Loucy (cell line): ENCODE results near the gene SAMD7.

ENCODE experiments used
- H2AFZ ChIP-seq: fragments of 200-600 bp; sonication (generic); 2 replicates; pipeline ENCODE4 v1.6.0; 2016; ENCODE audit warnings: antibody characterized with exemption, mild to moderate bottlenecking, low read length, moderate library complexity
- H3F3A ChIP-seq: fragments of 200-600 bp; 2 replicates; pipeline ENCODE4 v1.6.0; 2016; ENCODE audit warnings: antibody characterized with exemption, low read depth, mild to moderate bottlenecking
- H3K27me3 ChIP-seq: fragments of 200-600 bp; sonication (generic); 2 replicates; pipeline ENCODE4 v1.6.1; 2014; ENCODE audit warnings: low read length, mild to moderate bottlenecking; ENCODE audit not compliant: insufficient read depth, poor library complexity, severe bottlenecking
- H3K36me3 ChIP-seq: fragments of 200-600 bp; sonication (generic); 2 replicates; pipeline ENCODE4 v1.6.1; 2016; ENCODE audit warnings: low read length; ENCODE audit not compliant: insufficient read depth
- H3K4me1 ChIP-seq: fragments of 200-600 bp; sonication (generic); 2 replicates; pipeline ENCODE4 v1.5.1; 2014; ENCODE audit warnings: low read length, mild to moderate bottlenecking; ENCODE audit not compliant: insufficient read depth, poor library complexity, severe bottlenecking
- H3K4me2 ChIP-seq: fragments of 200-600 bp; sonication (generic); 2 replicates; pipeline ENCODE4 v1.6.0; 2014; ENCODE audit warnings: antibody characterized with exemption, low read length, low read depth, mild to moderate bottlenecking; ENCODE audit not compliant: poor library complexity, severe bottlenecking
- H3K4me3 ChIP-seq: fragments of 200-600 bp; sonication (generic); 2 replicates; pipeline ENCODE4 v1.5.1; 2014; ENCODE audit warnings: low read length, mild to moderate bottlenecking, mixed read lengths; ENCODE audit not compliant: poor library complexity, severe bottlenecking
- H3K79me2 ChIP-seq: fragments of 200-600 bp; sonication (generic); 2 replicates; pipeline ENCODE4 v1.6.1; 2014; ENCODE audit warnings: low read length; ENCODE audit not compliant: insufficient read depth
- H3K9ac ChIP-seq: fragments of 200-600 bp; sonication (generic); 2 replicates; pipeline ENCODE4 v1.6.0; 2014; ENCODE audit warnings: mild to moderate bottlenecking, low read depth, low read length, moderate library complexity; ENCODE audit not compliant: poor library complexity, severe bottlenecking
- H3K9me2 ChIP-seq: fragments of 200-600 bp; sonication (generic); replicated peaks from 2 replicates; pipeline ENCODE4 v1.6.1; 2016; ENCODE audit warnings: low read depth, low read length, mixed read lengths
- H3K9me3 ChIP-seq: fragments of 200-600 bp; sonication (generic); 2 replicates; pipeline ENCODE4 v1.6.1; 2014; ENCODE audit warnings: mild to moderate bottlenecking, antibody characterized with exemption, low read length, low read depth; ENCODE audit not compliant: insufficient read depth
- H4K20me1 ChIP-seq: fragments of 200-600 bp; sonication (generic); 2 replicates; pipeline ENCODE4 v1.6.0; 2014; ENCODE audit warnings: antibody characterized with exemption, low read length, mild to moderate bottlenecking; ENCODE audit not compliant: insufficient read depth, poor library complexity, severe bottlenecking
- EZH2phosphoT487 ChIP-seq: fragments of 200-600 bp; IDR thresholded peaks from 2 replicates; pipeline ENCODE4 v1.6.1; 2018; ENCODE audit warnings: antibody characterized with exemption, mild to moderate bottlenecking, moderate library complexity, borderline replicate concordance
- TF ChIP-seq, protein P1 (sequence below): fragments of 200-600 bp; sonication (generic); conservative IDR thresholded peaks from 2 replicates; pipeline ENCODE4 v1.5.1; 2014; ENCODE audit warnings: mild to moderate bottlenecking, antibody characterized with exemption, low read length

Gene SAMD7

DNA sequence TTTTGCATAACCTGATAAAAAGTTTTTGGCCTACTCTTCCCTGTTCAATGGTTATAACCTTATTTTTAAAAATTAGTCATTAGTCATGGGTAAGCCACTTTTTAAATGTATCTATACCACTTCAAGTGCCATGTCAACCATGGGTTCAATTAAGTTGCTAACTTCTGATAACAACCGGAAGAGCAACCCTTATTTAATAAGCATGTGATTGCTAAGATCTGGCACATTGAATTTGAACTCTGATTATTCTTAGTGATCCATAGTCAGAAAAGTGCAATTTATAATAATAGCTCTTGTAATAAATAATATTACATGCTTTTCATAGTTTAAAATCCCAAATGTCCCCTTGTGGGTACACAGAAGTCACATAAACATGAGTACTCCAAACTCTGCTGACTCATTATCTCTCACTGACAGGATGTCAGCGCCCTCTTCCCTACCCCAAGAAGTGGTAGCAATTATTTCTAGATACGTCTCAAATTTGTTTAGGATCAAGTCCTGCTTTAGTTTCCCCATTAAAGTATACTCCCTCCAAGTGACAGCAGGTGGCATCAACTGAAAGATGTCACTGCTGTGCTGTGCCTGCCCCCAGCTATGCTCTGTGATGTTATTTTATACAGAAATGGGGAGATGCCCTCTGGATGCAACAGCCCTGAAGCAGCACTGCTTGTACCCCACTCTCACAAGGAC is 18.6 kb downstream of the SAMD7 start:
- Histone ChIP-seq H3F3A (no peaks in the 10 kb centered on the region), H3K9me3 (no peaks in the 10 kb centered on the region), H3K4me3 (no peak overlapping the region), H3K79me2 (no peaks in the 10 kb centered on the region), H2AFZ (no peak overlapping the region), H3K36me3 (no peaks in the 10 kb centered on the region), H4K20me1 (no peaks in the 10 kb centered on the region), H3K27me3 (no peaks in the 10 kb centered on the region), H3K4me2 (no peak overlapping the region), H3K9me2 (no peaks in the 10 kb centered on the region), H3K4me1 (no peaks in the 10 kb centered on the region), H3K9ac (no peak overlapping the region)
- TF ChIP-seq, protein P1, sequence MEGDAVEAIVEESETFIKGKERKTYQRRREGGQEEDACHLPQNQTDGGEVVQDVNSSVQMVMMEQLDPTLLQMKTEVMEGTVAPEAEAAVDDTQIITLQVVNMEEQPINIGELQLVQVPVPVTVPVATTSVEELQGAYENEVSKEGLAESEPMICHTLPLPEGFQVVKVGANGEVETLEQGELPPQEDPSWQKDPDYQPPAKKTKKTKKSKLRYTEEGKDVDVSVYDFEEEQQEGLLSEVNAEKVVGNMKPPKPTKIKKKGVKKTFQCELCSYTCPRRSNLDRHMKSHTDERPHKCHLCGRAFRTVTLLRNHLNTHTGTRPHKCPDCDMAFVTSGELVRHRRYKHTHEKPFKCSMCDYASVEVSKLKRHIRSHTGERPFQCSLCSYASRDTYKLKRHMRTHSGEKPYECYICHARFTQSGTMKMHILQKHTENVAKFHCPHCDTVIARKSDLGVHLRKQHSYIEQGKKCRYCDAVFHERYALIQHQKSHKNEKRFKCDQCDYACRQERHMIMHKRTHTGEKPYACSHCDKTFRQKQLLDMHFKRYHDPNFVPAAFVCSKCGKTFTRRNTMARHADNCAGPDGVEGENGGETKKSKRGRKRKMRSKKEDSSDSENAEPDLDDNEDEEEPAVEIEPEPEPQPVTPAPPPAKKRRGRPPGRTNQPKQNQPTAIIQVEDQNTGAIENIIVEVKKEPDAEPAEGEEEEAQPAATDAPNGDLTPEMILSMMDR: peak; percentile 43
- TF ChIP-seq EZH2phosphoT487: no peak

DNA sequence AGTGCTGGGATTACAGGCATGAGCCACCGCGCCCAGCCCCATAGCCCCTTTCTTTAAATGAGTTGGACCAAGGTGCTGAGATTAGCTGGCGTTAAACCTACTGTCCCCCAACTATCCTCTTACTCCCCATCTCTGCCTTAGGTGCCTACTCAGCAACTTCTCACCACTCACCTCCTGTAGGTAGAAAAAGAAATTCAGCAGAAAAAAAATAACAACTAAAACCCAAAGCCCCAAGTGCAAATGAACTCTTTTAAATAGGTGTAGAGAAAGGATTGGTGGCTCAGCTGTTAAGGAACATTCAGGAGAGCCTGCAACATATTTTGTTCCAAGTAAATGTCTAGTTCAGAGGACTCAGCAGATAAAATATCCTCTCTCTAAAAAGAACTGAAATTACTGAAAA is 19.5 kb downstream of the SAMD7 start:
- Histone ChIP-seq H3K9ac (no peak overlapping the region), H3K4me1 (no peaks in the 10 kb centered on the region), H3K4me2 (no peak overlapping the region), H3K9me2 (no peaks in the 10 kb centered on the region), H3K36me3 (no peaks in the 10 kb centered on the region), H3K4me3 (no peak overlapping the region), H3F3A (no peaks in the 10 kb centered on the region), H2AFZ (no peak overlapping the region), H4K20me1 (no peaks in the 10 kb centered on the region), H3K79me2 (no peaks in the 10 kb centered on the region), H3K9me3 (no peaks in the 10 kb centered on the region), H3K27me3 (no peaks in the 10 kb centered on the region)
- TF ChIP-seq, protein P1: no peak
- TF ChIP-seq EZH2phosphoT487: no peak

DNA sequence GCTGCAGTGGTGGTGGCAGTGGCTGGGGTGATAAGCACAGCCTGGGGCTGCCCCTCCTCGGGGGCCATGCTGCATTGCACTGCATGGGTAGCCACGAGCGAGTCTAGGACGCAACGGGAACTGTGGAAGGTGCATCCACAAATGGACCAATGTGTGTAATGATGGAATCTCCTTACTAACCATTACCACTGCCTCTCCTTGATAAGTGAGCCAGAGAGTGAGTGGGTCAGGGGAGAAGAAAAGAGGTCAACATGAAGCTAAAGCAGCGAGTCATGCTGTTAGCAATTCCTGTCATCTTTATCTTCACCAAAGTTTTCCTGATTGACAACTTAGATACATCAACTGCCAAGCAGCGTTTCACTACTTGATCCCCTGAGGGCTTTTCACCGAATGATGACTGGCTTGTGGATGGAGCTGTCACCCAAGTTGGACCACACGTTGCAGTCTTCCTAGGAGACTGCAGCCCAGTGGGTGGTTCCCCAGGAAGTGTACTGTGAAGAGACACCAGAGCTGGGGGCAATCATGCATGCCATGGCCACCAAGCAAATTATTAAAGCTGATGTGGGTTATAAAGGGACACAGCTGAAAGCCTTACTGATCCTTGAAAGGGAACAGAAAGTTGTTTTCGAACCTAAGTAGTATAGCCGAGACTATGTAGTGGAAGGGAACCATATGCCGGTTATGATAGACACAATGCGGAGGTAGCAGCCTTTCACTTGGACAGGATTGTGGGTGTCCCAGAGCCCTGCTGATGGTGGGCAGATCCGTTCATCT is 20.6 kb downstream of the SAMD7 start:
- Histone ChIP-seq H3K4me2 (no peak overlapping the region), H3K4me3 (no peak overlapping the region), H3K79me2 (no peaks in the 10 kb centered on the region), H3K9me2 (no peaks in the 10 kb centered on the region), H3K36me3 (no peaks in the 10 kb centered on the region), H3K4me1 (no peaks in the 10 kb centered on the region), H3K9ac (no peak overlapping the region), H2AFZ (no peak overlapping the region), H3K27me3 (no peaks in the 10 kb centered on the region), H3K9me3 (no peaks in the 10 kb centered on the region), H4K20me1 (no peaks in the 10 kb centered on the region), H3F3A (no peaks in the 10 kb centered on the region)
- TF ChIP-seq EZH2phosphoT487: no peak
- TF ChIP-seq, protein P1: no peak
